ENCODE measurements around the gene MOV10L1.
A peak's percentile ranks its signal among the peaks of the same experiment; 100 is the strongest.

The MOV10L1 gene

GRCh38 chr22:50188356-50188755 is 98.5 kb downstream of the MOV10L1 start:
- no peak for DNase-seq (ENCODE audit: low read depth in 2 of 2)

GRCh38 chr22:50189184-50189848 is 99.5 kb downstream of the MOV10L1 start:
- DNase-seq (ENCODE audit: low read depth in 2 of 2) = no peak

- no peak for DNase-seq (ENCODE audit: low read depth in 2 of 2)
Observed at GRCh38 chr22:50189849-50190181, 100.0 kb downstream of the MOV10L1 start.

- peak; percentile 55 to 64 for DNase-seq (ENCODE audit: low read depth in 2 of 2)
Observed at GRCh38 chr22:50190182-50190940, 100.6 kb downstream of the MOV10L1 start.

GRCh38 chr22:50190941-50191741 is 101.3 kb downstream of the MOV10L1 start:
- peak; percentile 48 to 59 for DNase-seq (ENCODE audit: low read depth in 2 of 2)

- no peak for DNase-seq (ENCODE audit: low read depth in 2 of 2)
Observed at GRCh38 chr22:50192436-50193204, 102.8 kb downstream of the MOV10L1 start.

GRCh38 chr22:50193621-50194020 is 103.8 kb downstream of the MOV10L1 start:
- no peak for DNase-seq (ENCODE audit: low read depth in 2 of 2)

- no peak for DNase-seq (ENCODE audit: low read depth in 2 of 2)
Observed at GRCh38 chr22:50194037-50194805, 104.4 kb downstream of the MOV10L1 start.

- no peak for DNase-seq (ENCODE audit: low read depth in 2 of 2)
Observed at GRCh38 chr22:50196256-50196655, 106.5 kb downstream of the MOV10L1 start.

- DNase-seq (ENCODE audit: low read depth in 2 of 2) = no peak
Observed at GRCh38 chr22:50197000-50197800, 107.4 kb downstream of the MOV10L1 start.

- DNase-seq (ENCODE audit: low read depth in 2 of 2) = no peak
Observed at GRCh38 chr22:50197856-50198623, 108.2 kb downstream of the MOV10L1 start.

GRCh38 chr22:50198624-50199017 is 108.8 kb downstream of the MOV10L1 start:
- no peak for DNase-seq (ENCODE audit: low read depth in 2 of 2)

- DNase-seq (ENCODE audit: low read depth in 2 of 2) = no peak
Observed at GRCh38 chr22:50199251-50199721, 109.5 kb downstream of the MOV10L1 start.

GRCh38 chr22:50199829-50200460 is 110.1 kb downstream of the MOV10L1 start:
- no peak for DNase-seq (ENCODE audit: low read depth in 2 of 2)

- peak; percentile 84 to 89 for DNase-seq (ENCODE audit: low read depth in 2 of 2)
Observed at GRCh38 chr22:50200461-50201190, 110.8 kb downstream of the MOV10L1 start, which contains the start of gene SELENOO. SELENOO (plus strand) TSS chr22:50201011; CDS start chr22:50201037, 26 bp downstream.

- DNase-seq (ENCODE audit: low read depth in 2 of 2) = no peak
Observed at GRCh38 chr22:50201191-50202129, 111.7 kb downstream of the MOV10L1 start.

GRCh38 chr22:50202130-50202666 is 112.4 kb downstream of the MOV10L1 start:
- no peak for DNase-seq (ENCODE audit: low read depth in 2 of 2)
